AG09309 (cell line): ENCODE measurements around the gene FBLN1.

Experiments
- DNase-seq: peaks from one replicate; pipeline ENCODE4 v3.0.0-alpha.2; 2010; ENCODE audit warnings: low read depth
- H3K4me3 ChIP-seq: 2 replicates; pipeline ENCODE4 v1.5.1; 2011; ENCODE audit warnings: mild to moderate bottlenecking, low read depth, low read length, moderate library complexity; ENCODE audit not compliant: control insufficient read depth
- CTCF ChIP-seq: IDR thresholded peaks from 2 replicates; pipeline ENCODE4 v1.5.1; 2011; ENCODE audit warnings: mild to moderate bottlenecking, low read depth, low read length, inconsistent platforms; ENCODE audit not compliant: insufficient read depth, control insufficient read depth; ENCODE audit errors: missing control alignments

The FBLN1 gene

GRCh38 chr22:45550416-45550815, 47.7 kb downstream of the FBLN1 start:
- H3K4me3 ChIP-seq = no peak overlapping the region
- TF ChIP-seq CTCF = no peak
- no peak for DNase-seq

- no peak for TF ChIP-seq CTCF
- H3K4me3 ChIP-seq = no peak overlapping the region
- DNase-seq = no peak
Observed at GRCh38 chr22:45550891-45551290, 48.2 kb downstream of the FBLN1 start.

GRCh38 chr22:45551310-45552016, 48.8 kb downstream of the FBLN1 start:
- no peak for DNase-seq
- no peak overlapping the region for H3K4me3 ChIP-seq
- no peak for TF ChIP-seq CTCF

GRCh38 chr22:45552017-45552411, 49.3 kb downstream of the FBLN1 start:
- H3K4me3 ChIP-seq = no peak overlapping the region
- DNase-seq = no peak
- TF ChIP-seq CTCF = no peak

GRCh38 chr22:45552580-45553350, 50.1 kb downstream of the FBLN1 start:
- DNase-seq = peak; percentile 86
- TF ChIP-seq CTCF = peak; percentile 67

GRCh38 chr22:45553351-45554039, 50.8 kb downstream of the FBLN1 start:
- peak; percentile 65 for DNase-seq
- no peak overlapping the region; the same call in 1 of the 2 replicates for H3K4me3 ChIP-seq
- peak; percentile 99 for TF ChIP-seq CTCF

More at GRCh38 chr22:45552580-45553350, 50.1 kb downstream of the FBLN1 start:
- no peak overlapping the region for H3K4me3 ChIP-seq
